Endothelial cell of umbilical vein (primary cell): Measurements from ENCODE around the gene CTNNA2. TPM values are rescaled to one million over a fixed set of nuclear protein-coding genes. Genes with fewer than 3 reads are reported as not detected.

Experiments used
- BruUV-seq: library from RNA; stranded (reverse); fragments of 400-500 nt; replicated peaks from 2 replicates; lab custom pipeline; 2021; lab: Mats Ljungman, UMichigan
- CTCF ChIA-PET: fragments of 300-600, 350-600 bp; sonication (Branson Sonifier 250); formaldehyde crosslinking; loops from one replicate; lab custom pipeline; 2021; ENCODE audit warnings: antibody characterized with exemption, inconsistent platforms; lab: Charles Lee
- POLR2A ChIA-PET: fragments of 300-600, 350-600 bp; sonication (Branson Sonifier 250); formaldehyde crosslinking; loops from one replicate; lab custom pipeline; 2021; ENCODE audit warnings: antibody characterized with exemption, inconsistent platforms; lab: Charles Lee
- DNase-seq: peaks from one replicate; pipeline ENCODE4 v3.0.0-alpha.2; 2011; ENCODE audit warnings: low read depth, low spot score
- FAIRE-seq: peaks from 2 replicates; lab custom pipeline; 2011; peaks lifted over from hg19 to GRCh38; lab: Jason Lieb, UNC
- H2AFZ ChIP-seq: 2 replicates; pipeline ENCODE4 v1.6.0; 2012; ENCODE audit warnings: low read depth, low read length, control low read depth, inconsistent platforms
- H3K27ac ChIP-seq: 2 replicates; pipeline ENCODE4 v1.5.1; 2011; ENCODE audit warnings: low read depth, mild to moderate bottlenecking, control low read depth, low read length, moderate library complexity; ENCODE audit not compliant: insufficient read depth
- H3K27me3 ChIP-seq, 2 experiments: 2 replicates each; pipeline versions ENCODE4 v1.6.0 to v1.6.1; 2011; ENCODE audit warnings: low read length in 2 of 2, mixed read lengths in 1 of 2; ENCODE audit not compliant: control insufficient read depth in 2 of 2, insufficient read depth in 2 of 2
- H3K36me3 ChIP-seq, 2 experiments: 2 replicates in 1 of 2; 3 replicates in 1 of 2; pipeline ENCODE4 v1.5.1; 2011; ENCODE audit warnings: low read length in 2 of 2, mild to moderate bottlenecking in 1 of 2, moderate library complexity in 1 of 2; ENCODE audit not compliant: control insufficient read depth in 2 of 2, insufficient read depth in 2 of 2; ENCODE audit errors: extremely low read depth in 1 of 2
- H3K4me1 ChIP-seq: 3 replicates; pipeline ENCODE4 v1.5.1; 2011; ENCODE audit warnings: mild to moderate bottlenecking, low read length; ENCODE audit not compliant: control insufficient read depth, insufficient read depth; ENCODE audit errors: extremely low read depth
- H3K4me2 ChIP-seq: 2 replicates; pipeline ENCODE4 v1.6.1; 2011; ENCODE audit warnings: low read length, control low read depth, mixed read lengths; ENCODE audit not compliant: insufficient read depth
- H3K4me3 ChIP-seq, 3 experiments: fragments of 200-600 bp in 1 of 3; sonication (generic), shearing (Covaris generic) in 1 of 3; replicated peaks in 1 of 3; 2 replicates each; pipeline ENCODE4 v1.5.1; 2011 to 2016; ENCODE audit warnings: control low read depth in 3 of 3, low read length in 3 of 3, mild to moderate bottlenecking in 2 of 3, inconsistent platforms in 1 of 3, low read depth in 1 of 3, moderate library complexity in 1 of 3; ENCODE audit not compliant: insufficient read depth in 1 of 3
- H3K79me2 ChIP-seq: 2 replicates; pipeline ENCODE4 v1.6.0; 2012; ENCODE audit warnings: low read length, inconsistent platforms; ENCODE audit not compliant: control insufficient read depth, insufficient read depth
- H3K9ac ChIP-seq: replicated peaks from 2 replicates; pipeline ENCODE3; 2011; ENCODE audit warnings: low read length, control low read depth; ENCODE audit not compliant: insufficient read depth; ENCODE audit errors: extremely low read depth
- H3K9me1 ChIP-seq: replicated peaks from 3 replicates; pipeline ENCODE4 v1.6.0; 2011; ENCODE audit warnings: mild to moderate bottlenecking, low read length; ENCODE audit not compliant: control insufficient read depth, insufficient read depth; ENCODE audit errors: extremely low read depth
- H3K9me3 ChIP-seq: replicated peaks from 2 replicates; pipeline ENCODE4 v1.5.1; 2012; ENCODE audit warnings: low read length, inconsistent platforms; ENCODE audit not compliant: control insufficient read depth, insufficient read depth
- H4K20me1 ChIP-seq: replicated peaks from 2 replicates; pipeline ENCODE3; 2011; ENCODE audit warnings: mild to moderate bottlenecking, low read length; ENCODE audit not compliant: control insufficient read depth, insufficient read depth; ENCODE audit errors: extremely low read depth
- CTCF ChIP-seq, 2 donors: IDR thresholded peaks; 1 replicate in 1 of 2; 2 replicates in 1 of 2; pipeline ENCODE4 v1.5.1; 2011; ENCODE audit warnings: low read length in 2 of 2, mild to moderate bottlenecking in 2 of 2, moderate library complexity in 2 of 2, control low read depth in 1 of 2, inconsistent platforms in 1 of 2, low read depth in 1 of 2; ENCODE audit not compliant: insufficient read depth in 1 of 2; ENCODE audit errors: extremely low read depth in 1 of 2
- EZH2 ChIP-seq: IDR thresholded peaks from 2 replicates; pipeline ENCODE4 v1.6.1; 2012; ENCODE audit warnings: borderline replicate concordance, low read depth, mild to moderate bottlenecking, moderate library complexity, low read length, inconsistent platforms; ENCODE audit not compliant: severe bottlenecking
- FOS ChIP-seq: IDR thresholded peaks from 2 replicates; pipeline ENCODE4 v1.6.1; 2011; ENCODE audit warnings: mild to moderate bottlenecking, low read length, moderate library complexity, borderline replicate concordance; ENCODE audit not compliant: insufficient read depth
- GATA2 ChIP-seq: IDR thresholded peaks from 2 replicates; pipeline ENCODE4 v1.7.0; 2011; ENCODE audit warnings: low read depth, mild to moderate bottlenecking, moderate library complexity, mixed read lengths, low read length; ENCODE audit not compliant: insufficient read length, insufficient read depth
- JUN ChIP-seq: IDR thresholded peaks from 2 replicates; pipeline ENCODE4 v1.6.1; 2011; ENCODE audit warnings: borderline replicate concordance, low read depth; ENCODE audit not compliant: insufficient read length, insufficient read depth
- MAX ChIP-seq: IDR thresholded peaks from 2 replicates; pipeline ENCODE4 v1.6.1; 2011; ENCODE audit not compliant: insufficient read depth, insufficient read length
- MYC ChIP-seq: IDR thresholded peaks from one replicate; pipeline ENCODE4 v1.6.1; 2011; ENCODE audit warnings: mild to moderate bottlenecking, low read depth, low read length
- POLR2A ChIP-seq: IDR thresholded peaks from 2 replicates; pipeline ENCODE4 v1.6.1; 2012; ENCODE audit warnings: low read depth, mild to moderate bottlenecking, control low read depth, low read length
- POLR2AphosphoS5 ChIP-seq: IDR thresholded peaks from 2 replicates; pipeline ENCODE4 v1.6.1; 2012; ENCODE audit warnings: low read depth, mild to moderate bottlenecking, control low read depth, low read length, moderate library complexity; ENCODE audit not compliant: insufficient read depth
- dilution Hi-C: fragments of 300-500 bp; cut with MboI; formaldehyde crosslinking; loops from one replicate; pipeline ENCODE4 v1.15.0; 2019; ENCODE audit warnings: low sequenced_read_pairs; ENCODE audit not compliant: extremely low pct_ligation_motif_present
- intact Hi-C: fragments of 100-400 bp; cut with micrococcal nuclease; formaldehyde crosslinking; loops from one replicate; pipeline ENCODE4 v1.10.0; 2022
- polyA plus RNA-seq, 4 experiments: library from polyadenylated mRNA; depleted of rRNA in 3 of 4; stranded (reverse) in 3 of 4; unstranded in 1 of 4; fragments of >200 nt; gene quantifications; 2 replicates each; pipeline versions ENCODE4 v1.2.1 to v1.2.3, GENCODE V29; 2011 to 2012; ENCODE audit warnings: missing spikeins in 1 of 4
- total RNA-seq: library from RNA; stranded (reverse); gene quantifications from 2 replicates; pipeline ENCODE4 v1.2.3, GENCODE V29; 2021

CTNNA2 gene
- total and polyA plus RNA-seq, 2 donors (not counting 3 experiments of a cell fraction or from before 2014, with no cell fraction given), result not detected

GRCh38 chr2:80186262-80186661 lies 673.4 kb downstream of the CTNNA2 start:
- no peaks in the 10 kb centered on the region for H3K9me1 ChIP-seq
- H3K4me2 ChIP-seq, result no peak overlapping the region
- dilution Hi-C loops (no loop called here), intact Hi-C loops (no loop called here)
- H3K4me1 ChIP-seq, result no peaks in the 10 kb centered on the region
- no peak overlapping the region for H3K4me3 ChIP-seq
- no peaks in the 10 kb centered on the region for H3K27me3 ChIP-seq
- peaks cover 5% of the 10 kb centered on the region for H3K9me3 ChIP-seq
- TF ChIP-seq MYC (no peak), POLR2A (no peak), JUN (no peak), EZH2 (no peak), POLR2AphosphoS5 (no peak), FOS (no peak), CTCF (IDR thresholded peaks at IDR 0.05; ENCODE audit: extremely low read depth in 1 of 2, insufficient read depth in 1 of 2, low read depth in 1 of 2, low read length in 2 of 2) (no peak), MAX (no peak), GATA2 (no peak)
- CTCF ChIA-PET, result no interaction called here
- no peak overlapping the region for H3K27ac ChIP-seq
- BruUV-seq, result no TSS peak
- H3K79me2 ChIP-seq, result no peaks in the 10 kb centered on the region
- POLR2A ChIA-PET, result no interaction called here
- FAIRE-seq (no peak), DNase-seq (no peak)
- H4K20me1 ChIP-seq, result no peaks in the 10 kb centered on the region
- no peak overlapping the region for H2AFZ ChIP-seq
- H3K9ac ChIP-seq, result no peak overlapping the region
- H3K36me3 ChIP-seq, result no peaks in the 10 kb centered on the region
